HG02571 (cell line): ENCODE measurements around the gene MAP3K5.

Experiments
- ATAC-seq: cut with Tn5 transposase; IDR thresholded peaks from one replicate; pipeline ENCODE4 v1.9.1; 2021; ENCODE audit warnings: mild to moderate bottlenecking, moderate library complexity; ENCODE audit not compliant: unreplicated experiment

The MAP3K5 gene

GRCh38 chr6:136550045-136550329, 242.3 kb downstream of the MAP3K5 start:
- ATAC-seq, result peak; percentile 60

DNA sequence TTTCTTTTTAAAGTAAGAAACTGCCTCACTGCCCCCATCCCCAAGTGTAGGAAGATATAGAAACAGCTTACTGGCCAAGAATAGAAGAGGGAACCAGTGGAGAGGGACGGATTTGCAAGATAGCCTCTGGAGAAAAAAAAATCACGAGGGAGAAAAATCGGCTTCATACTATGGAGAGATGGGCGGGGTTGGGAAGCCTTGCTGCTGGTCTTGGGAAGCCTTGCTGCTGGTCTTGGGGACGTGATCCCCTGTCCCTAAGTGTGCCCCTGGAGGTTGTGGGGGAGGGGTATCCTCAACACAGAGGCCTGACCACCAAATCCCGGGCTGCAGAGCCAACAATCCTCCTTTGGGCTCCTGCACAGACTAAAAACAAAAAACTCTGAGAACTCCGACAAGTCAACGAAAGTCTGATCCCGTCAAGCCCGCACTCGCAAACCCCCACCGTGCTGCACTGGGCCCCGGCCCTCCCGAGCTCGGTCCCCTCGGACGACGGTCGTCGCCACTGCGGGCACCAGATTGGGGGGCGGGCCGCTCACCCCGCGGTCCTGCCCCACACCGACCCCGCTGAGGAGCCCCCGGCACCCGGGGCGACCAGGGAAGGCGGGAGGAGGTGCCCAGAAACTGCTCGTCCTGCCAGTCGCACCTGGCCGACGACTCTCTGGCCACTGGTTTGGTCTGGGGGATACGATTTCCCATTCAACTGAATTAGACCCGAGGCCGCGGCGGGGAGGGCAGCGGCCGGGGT, 242.8 kb downstream of the MAP3K5 start:
- ATAC-seq, result peak; percentile 10

GRCh38 chr6:136548582-136549299, 243.5 kb downstream of the MAP3K5 start:
- ATAC-seq, result no peak

GRCh38 chr6:136547871-136548270, 244.4 kb downstream of the MAP3K5 start:
- no peak for ATAC-seq

DNA sequence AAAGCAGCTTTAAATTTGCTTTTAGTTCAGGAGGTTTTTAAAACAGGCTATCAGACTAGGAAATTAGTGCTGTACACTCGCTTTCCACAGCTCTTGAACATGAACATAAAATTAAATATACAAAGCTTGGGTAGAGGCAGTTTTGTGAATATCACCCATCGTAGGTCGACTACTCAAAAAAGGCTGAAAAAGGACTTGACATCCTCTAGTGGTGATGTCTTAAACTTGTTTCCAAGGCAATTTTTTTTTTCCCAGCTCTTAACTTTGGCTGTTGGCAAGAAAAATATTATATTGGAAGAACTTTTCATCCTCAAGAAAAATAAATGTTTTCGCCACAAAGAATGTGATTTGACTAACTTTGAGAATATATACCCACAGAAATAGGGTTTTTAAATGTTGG, 244.9 kb downstream of the MAP3K5 start:
- ATAC-seq, result no peak

DNA sequence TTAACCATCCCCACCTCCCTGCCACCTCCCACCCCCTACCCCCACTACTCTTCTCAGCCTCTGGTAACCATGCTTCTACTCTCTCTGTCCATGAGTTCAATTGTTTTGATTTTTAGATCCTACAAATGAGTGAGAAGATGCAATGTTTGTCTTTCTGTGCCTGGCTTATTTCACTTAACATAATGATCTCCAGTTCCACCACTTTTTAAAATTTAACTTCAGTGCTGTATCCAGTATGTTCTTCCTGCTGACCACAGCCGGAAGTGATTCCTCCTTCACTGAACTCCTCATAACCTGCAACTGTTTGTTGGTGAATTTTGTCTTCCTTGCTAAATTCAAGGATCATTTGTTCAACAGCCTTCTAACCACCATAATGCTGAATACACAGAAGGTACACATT, 245.9 kb downstream of the MAP3K5 start:
- ATAC-seq, result no peak

- ATAC-seq, result no peak
Observed at GRCh38 chr6:136544326-136544725, 248.0 kb downstream of the MAP3K5 start.

DNA sequence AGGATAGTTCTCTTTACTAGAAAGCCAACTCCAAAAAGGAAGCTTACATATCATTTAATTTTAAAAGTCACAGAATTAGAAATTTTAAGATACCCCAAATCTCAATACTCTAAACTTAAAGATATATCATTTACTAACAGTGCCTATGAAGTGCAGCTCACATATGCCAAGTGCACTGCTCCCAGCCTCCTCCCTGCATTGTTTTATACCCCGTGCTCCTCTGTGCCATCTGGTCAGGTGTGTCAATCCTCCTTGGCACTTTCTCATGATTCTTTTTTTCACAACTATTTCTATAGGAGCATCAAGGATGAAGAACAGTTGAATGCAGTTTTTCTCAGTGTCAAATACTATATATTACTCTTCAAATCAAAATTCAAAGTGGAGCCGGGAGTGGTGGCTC, 250.9 kb downstream of the MAP3K5 start:
- ATAC-seq, result no peak

GRCh38 chr6:136539967-136540652, 252.2 kb downstream of the MAP3K5 start:
- no peak for ATAC-seq

DNA sequence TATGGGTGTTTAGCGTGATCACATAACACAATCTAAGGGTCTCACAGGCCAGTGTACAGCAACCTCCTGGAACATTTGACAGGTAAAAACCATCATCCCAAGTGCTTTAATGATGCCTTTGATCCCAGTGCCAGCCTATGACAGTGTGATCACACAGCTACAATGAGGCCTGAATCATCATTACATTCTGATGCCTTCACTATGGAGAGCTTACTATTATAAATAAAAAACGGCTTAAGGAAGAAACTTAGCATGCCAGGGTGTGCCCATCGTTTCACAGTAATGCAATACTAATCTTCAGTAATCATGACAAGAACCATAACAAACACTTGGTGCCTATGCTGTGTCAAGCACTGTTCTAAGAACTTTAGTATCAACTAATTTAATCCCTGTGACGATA, 253.4 kb downstream of the MAP3K5 start:
- ATAC-seq, result no peak

DNA sequence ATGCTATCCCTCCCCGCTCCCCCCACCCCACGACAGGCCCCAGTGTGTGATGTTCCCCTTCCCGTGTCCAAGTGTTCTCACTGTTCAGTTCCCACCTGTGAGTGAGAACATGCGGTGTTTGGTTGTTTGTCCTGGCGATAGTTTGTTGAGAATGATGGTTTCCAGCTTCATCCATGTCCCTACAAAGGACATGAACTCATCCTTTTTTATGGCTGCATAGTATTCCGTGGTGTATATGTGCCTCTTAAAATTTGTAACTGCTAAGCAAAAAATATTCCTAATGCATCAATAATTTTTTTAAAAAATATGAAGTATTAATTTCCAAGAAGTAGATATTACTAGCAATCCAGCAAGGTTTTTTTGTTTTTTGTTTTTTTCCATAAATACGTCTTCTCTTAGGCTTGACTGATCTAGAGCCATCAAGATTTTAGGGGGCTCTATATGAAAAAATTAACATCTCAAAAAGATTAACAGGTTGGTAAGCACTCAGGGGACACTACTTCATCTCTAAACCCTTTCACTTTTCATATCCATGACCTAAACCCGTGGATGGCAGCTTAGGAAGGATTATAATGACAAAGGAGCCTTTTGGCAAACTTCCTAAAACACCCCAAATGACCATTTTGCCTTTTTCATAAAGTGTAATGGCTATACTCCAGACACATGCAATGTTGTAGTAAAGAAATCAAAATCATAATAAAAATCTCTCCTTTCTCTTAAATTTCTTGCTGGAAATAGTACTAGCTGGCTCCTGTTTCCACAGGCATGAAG, 256.2 kb downstream of the MAP3K5 start:
- ATAC-seq, result no peak

GRCh38 chr6:136535017-136535765, 257.1 kb downstream of the MAP3K5 start:
- ATAC-seq, result no peak

- no peak for ATAC-seq
Observed at GRCh38 chr6:136534268-136534667, 258.0 kb downstream of the MAP3K5 start.

- no peak for ATAC-seq
Observed at GRCh38 chr6:136533487-136533886, 258.8 kb downstream of the MAP3K5 start.

DNA sequence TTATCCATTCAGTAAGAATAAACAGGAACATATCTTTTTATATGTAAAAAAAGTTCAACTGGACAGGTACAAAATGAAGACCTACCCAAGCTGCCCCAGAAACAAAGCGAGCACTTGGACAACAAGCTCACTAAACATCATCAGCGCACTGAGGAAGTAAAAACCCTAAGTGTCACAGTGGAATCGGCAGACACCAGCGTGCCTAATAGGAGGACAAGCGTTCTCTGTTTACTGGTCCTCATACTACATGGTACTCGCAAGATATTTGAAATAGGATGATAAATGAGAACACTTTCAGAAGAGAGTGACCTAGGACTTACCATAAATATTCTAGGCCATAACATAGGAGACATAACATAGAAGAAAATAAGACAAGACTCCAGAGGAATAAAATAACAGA, 260.2 kb downstream of the MAP3K5 start:
- no peak for ATAC-seq

DNA sequence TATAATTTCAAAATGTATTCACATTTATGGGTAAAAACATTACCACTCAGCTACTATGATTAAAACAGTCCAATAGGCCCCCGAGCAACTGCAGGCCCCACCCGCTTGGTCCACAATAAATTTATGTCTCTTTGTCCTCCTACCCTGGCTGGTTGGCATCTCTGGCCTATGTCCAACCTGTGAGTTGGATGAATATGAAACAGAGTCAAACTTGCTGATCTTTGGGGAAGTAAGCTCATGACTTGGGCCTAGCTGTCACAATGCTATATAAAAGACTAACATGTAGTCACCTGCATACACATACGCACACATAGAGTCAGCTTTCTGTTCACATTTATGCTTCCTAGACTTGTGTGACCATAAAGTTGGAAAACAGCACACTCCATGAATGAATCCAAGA, 262.6 kb downstream of the MAP3K5 start:
- ATAC-seq, result no peak

DNA sequence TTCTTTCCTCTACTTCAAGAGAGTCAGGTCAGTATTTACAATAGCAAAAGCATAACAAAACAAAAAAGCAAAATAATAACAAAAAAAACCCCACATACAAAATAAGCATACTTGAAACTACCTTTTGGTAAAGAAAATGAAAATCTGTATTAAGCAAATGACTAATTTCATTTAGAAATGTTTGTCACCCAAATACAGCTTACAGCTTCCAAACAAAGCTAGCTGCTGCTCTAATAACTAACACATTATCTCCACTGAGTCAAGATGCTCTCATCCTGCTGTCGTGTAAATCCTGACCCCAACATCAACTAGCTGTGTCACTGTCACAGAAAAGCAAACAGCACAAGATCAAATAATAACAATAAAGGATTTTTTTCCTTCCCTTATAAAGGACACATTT, 263.8 kb downstream of the MAP3K5 start:
- ATAC-seq, result no peak

- ATAC-seq, result no peak
Observed at GRCh38 chr6:136527831-136528230, 264.4 kb downstream of the MAP3K5 start.

GRCh38 chr6:136526937-136527336, 265.3 kb downstream of the MAP3K5 start:
- ATAC-seq, result no peak

- ATAC-seq, result no peak
Observed at GRCh38 chr6:136526196-136526930, 265.9 kb downstream of the MAP3K5 start.
